GM12874 (cell line): ENCODE data around the gene TMEM63A.

ENCODE experiments used
- TF ChIP-seq, protein P1 (sequence below): IDR thresholded peaks from 2 replicates; pipeline ENCODE4 v1.5.1; 2011; ENCODE audit warnings: low read depth, mild to moderate bottlenecking, control low read depth, low read length, moderate library complexity; ENCODE audit not compliant: insufficient read depth

TMEM63A gene

DNA sequence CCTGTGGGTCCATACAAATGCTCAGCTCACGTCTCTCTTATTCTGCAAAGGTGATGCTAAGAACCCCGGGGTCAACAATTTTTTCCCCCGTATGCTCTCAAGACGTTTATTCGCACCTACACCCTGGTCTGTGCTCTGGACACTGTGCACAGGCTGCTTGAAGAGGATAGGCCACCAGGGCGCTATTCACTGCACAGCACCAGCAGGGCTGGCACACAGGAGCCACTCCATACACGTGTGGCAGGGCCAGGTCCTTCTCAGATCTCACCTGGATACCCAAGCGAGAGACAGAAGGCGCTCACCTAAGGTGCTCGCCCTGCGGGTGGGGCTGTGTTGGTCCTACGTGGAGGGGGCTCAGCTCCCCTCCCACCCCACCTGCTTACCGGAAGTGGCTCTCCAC is 16.7 kb downstream of the TMEM63A start:
- TF ChIP-seq, protein P1, sequence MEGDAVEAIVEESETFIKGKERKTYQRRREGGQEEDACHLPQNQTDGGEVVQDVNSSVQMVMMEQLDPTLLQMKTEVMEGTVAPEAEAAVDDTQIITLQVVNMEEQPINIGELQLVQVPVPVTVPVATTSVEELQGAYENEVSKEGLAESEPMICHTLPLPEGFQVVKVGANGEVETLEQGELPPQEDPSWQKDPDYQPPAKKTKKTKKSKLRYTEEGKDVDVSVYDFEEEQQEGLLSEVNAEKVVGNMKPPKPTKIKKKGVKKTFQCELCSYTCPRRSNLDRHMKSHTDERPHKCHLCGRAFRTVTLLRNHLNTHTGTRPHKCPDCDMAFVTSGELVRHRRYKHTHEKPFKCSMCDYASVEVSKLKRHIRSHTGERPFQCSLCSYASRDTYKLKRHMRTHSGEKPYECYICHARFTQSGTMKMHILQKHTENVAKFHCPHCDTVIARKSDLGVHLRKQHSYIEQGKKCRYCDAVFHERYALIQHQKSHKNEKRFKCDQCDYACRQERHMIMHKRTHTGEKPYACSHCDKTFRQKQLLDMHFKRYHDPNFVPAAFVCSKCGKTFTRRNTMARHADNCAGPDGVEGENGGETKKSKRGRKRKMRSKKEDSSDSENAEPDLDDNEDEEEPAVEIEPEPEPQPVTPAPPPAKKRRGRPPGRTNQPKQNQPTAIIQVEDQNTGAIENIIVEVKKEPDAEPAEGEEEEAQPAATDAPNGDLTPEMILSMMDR = no peak

- TF ChIP-seq, protein P1 = no peak
Measured at GRCh38 chr1:225863167-225863566, 19.0 kb downstream of the TMEM63A start.

- TF ChIP-seq, protein P1 = no peak
Measured at GRCh38 chr1:225862581-225862950, 19.6 kb downstream of the TMEM63A start.

DNA sequence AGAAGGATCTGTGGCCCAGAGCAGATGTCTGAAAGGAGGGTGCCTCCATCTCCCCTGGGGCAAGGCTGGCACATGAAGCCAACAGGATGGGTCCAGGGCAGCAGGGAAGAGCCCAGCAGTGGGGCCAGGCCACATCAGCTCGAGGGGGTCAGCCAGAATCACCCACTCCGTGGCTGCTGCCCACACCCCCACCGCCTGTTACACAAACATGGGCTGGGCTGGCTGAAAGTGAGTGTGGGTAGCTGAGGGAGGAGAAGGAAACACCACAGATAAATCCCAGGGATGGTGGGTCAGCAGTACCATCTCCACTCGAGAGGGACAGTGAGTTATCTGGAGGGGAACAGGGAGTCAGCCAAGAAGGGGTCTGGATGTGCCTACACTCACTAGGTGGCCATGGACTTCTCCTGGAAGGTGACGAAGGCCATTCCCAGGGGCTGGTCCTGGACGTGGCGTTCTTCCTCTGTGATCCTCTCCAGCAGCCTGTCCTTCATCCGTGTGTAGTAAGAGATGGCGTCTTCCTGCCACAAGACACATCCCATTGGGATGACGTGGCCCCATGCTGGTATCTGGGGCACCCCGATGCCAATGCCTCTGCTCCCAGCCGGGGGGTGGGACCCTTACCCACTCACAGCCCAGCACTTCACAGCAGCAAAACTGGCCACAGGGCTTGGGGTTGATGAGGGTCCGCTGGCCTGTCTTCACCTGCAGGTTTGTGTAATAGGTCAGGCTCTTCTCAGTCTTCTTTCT is 20.2 kb downstream of the TMEM63A start:
- TF ChIP-seq, protein P1 = no peak

GRCh38 chr1:225860876-225861441 is 21.2 kb downstream of the TMEM63A start:
- TF ChIP-seq, protein P1 = no peak

DNA sequence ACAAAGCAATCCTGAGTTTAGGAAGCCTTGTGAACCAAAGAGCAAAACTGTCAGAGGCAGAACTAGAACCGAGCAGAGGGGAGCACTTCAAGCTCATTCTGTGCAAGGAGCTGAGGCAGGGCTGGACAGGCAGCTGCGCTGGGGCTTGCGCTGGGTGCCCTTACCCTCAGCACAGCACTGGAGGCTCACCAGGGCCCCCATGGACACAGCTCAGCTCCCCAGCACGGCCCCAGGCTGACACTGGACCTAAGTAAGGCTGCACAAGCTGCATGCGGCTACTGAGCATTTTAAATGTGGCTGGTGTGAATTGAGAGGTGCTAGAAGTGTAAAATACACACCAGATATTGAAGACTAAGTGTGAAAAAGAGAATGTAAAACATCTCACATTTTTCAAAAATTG is 22.1 kb downstream of the TMEM63A start:
- TF ChIP-seq, protein P1 = no peak

DNA sequence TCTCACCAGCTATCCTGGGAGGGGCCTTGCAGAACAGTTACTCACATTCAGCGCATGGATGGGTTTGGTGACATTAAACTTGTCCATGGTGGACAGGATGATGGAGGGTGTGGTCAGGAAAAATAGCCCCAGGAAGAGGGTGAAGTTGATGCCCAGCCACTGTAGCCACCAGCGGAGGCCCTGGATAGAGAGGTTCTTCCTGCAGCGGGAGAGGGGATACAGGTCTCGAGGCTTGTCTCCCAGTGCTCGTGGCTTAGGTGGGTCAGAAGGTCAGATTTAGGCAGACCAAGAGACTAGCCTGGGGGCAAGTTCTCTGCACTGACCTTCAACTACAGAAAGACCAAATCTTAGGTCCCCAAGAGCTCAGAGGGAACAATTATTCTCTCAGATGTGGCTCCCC is 23.0 kb downstream of the TMEM63A start:
- TF ChIP-seq, protein P1 = no peak
